Activated CD4-positive, alpha-beta T cell treated with anti-CD3 and anti-CD28 coated beads for 36 hours (primary cell): Measurements from ENCODE around the gene MLPH. TPM values are rescaled to one million over a fixed set of nuclear protein-coding genes. Genes with fewer than 3 reads are reported as not detected.

Source experiments
- ATAC-seq: fragments of 200-7000 bp; cut with Tn5 transposase; one replicate; pipeline ENCODE4 v1.10.0; 2021; ENCODE audit warnings: mild to moderate bottlenecking, moderate library complexity
- CTCF ChIA-PET: fragments of 350-600 bp; sonication (Branson Sonifier 250); formaldehyde crosslinking; loops from one replicate; lab custom pipeline; 2021; ENCODE audit warnings: antibody characterized with exemption; lab: Charles Lee
- POLR2A ChIA-PET: fragments of 350-600 bp; sonication (Branson Sonifier 250); formaldehyde crosslinking; loops from one replicate; lab custom pipeline; 2021; ENCODE audit warnings: antibody characterized with exemption, inconsistent platforms; lab: Charles Lee
- DNase-seq: peaks from one replicate; pipeline ENCODE4 v3.0.0-alpha.2; 2020
- H3K27ac Mint-ChIP-seq: one replicate; pipeline ENCODE4 v1.8.0; 2021; ENCODE audit warnings: mixed read lengths
- H3K27me3 Mint-ChIP-seq: one replicate; pipeline ENCODE4 v1.8.0; 2021; ENCODE audit warnings: mixed read lengths
- H3K36me3 Mint-ChIP-seq: one replicate; pipeline ENCODE4 v1.8.0; 2021; ENCODE audit warnings: low read depth, mixed read lengths
- H3K4me1 Mint-ChIP-seq: one replicate; pipeline ENCODE4 v1.8.0; 2021; ENCODE audit warnings: mixed read lengths
- H3K4me3 Mint-ChIP-seq: one replicate; pipeline ENCODE4 v1.8.0; 2021; ENCODE audit warnings: mild to moderate bottlenecking, moderate library complexity, mixed read lengths
- H3K9me3 Mint-ChIP-seq: one replicate; pipeline ENCODE4 v1.8.0; 2021; ENCODE audit warnings: low read depth, mixed read lengths
- intact Hi-C, 2 experiments: fragments of 100-400 bp; cut with DNase I in 1 of 2; cut with micrococcal nuclease in 1 of 2; formaldehyde crosslinking; loops; one replicate each; pipeline versions ENCODE4 v1.14.2 to v1.15.1; 2022 to 2024; cut with DNase I, micrococcal nuclease
- total RNA-seq, 2 experiments: library from RNA; stranded (reverse); gene quantifications; one replicate each; pipeline ENCODE4 v1.2.3, GENCODE V29; 2021

The MLPH gene
- total RNA-seq, 2 experiments from 2014 or later = 0.82 to 1.2 TPM

GRCh38 chr2:237471438-237472186, 15.4 kb upstream of the MLPH start:
- Mint-ChIP-seq H3K36me3 (no peaks in the 10 kb centered on the region), H3K9me3 (no peaks in the 10 kb centered on the region), H3K27me3 (peaks cover 7% of the 10 kb centered on the region), H3K27ac (no peak overlapping the region), H3K4me3 (no peak overlapping the region), H3K4me1 (peaks cover 21% of the 10 kb centered on the region)
- ChIA-PET CTCF (interaction anchor here (0.6 to 5.4 kb wide), 16 partner anchors 10 to 852 kb away, joined by 3 to 62 read pairs (median 4); no protein-coding TSS in a partner anchor), POLR2A (no interaction called here)
- ATAC-seq (peak; percentile 45), DNase-seq (peak; percentile 68)
- intact Hi-C loops = no loop called here

DNA sequence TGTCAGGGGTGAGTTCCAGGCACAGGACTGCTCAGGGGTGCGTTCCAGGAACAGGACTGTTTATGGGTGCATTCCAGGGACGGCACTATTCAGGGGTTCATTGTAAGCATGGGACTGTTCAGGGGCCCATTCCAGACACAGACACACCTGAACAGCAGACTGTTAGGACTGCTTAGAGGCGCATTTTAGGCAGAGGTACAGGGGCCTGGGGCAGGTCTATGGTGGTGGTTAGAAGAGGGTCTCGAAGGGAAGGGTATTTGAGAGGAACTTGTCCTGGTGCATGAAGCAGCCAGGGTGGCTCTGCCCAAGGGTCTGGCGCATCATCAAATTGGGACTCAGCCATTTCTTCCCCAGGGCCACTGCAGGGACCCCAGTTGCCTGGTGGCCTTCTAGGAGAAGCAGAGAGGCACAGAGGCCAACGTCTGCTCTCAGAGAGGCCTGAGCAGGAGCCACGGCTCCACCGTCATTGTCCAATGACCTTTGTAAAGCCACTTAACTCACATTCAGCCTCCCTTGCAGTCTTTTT, 14.8 kb upstream of the MLPH start:
- H3K27ac Mint-ChIP-seq = no peak overlapping the region
- DNase-seq (no peak), ATAC-seq (no peak)
- H3K4me3 Mint-ChIP-seq = no peak overlapping the region
- H3K27me3 Mint-ChIP-seq = peaks cover 11% of the 10 kb centered on the region
- no peaks in the 10 kb centered on the region for H3K36me3 Mint-ChIP-seq
- intact Hi-C loops = no loop called here
- POLR2A ChIA-PET = no interaction called here
- peaks cover 21% of the 10 kb centered on the region for H3K4me1 Mint-ChIP-seq
- CTCF ChIA-PET = interaction anchor here (0.7 to 5.4 kb wide), 8 partner anchors 10 to 344 kb away, joined by 3 to 62 read pairs (median 4); no protein-coding TSS in a partner anchor
- no peaks in the 10 kb centered on the region for H3K9me3 Mint-ChIP-seq

DNA sequence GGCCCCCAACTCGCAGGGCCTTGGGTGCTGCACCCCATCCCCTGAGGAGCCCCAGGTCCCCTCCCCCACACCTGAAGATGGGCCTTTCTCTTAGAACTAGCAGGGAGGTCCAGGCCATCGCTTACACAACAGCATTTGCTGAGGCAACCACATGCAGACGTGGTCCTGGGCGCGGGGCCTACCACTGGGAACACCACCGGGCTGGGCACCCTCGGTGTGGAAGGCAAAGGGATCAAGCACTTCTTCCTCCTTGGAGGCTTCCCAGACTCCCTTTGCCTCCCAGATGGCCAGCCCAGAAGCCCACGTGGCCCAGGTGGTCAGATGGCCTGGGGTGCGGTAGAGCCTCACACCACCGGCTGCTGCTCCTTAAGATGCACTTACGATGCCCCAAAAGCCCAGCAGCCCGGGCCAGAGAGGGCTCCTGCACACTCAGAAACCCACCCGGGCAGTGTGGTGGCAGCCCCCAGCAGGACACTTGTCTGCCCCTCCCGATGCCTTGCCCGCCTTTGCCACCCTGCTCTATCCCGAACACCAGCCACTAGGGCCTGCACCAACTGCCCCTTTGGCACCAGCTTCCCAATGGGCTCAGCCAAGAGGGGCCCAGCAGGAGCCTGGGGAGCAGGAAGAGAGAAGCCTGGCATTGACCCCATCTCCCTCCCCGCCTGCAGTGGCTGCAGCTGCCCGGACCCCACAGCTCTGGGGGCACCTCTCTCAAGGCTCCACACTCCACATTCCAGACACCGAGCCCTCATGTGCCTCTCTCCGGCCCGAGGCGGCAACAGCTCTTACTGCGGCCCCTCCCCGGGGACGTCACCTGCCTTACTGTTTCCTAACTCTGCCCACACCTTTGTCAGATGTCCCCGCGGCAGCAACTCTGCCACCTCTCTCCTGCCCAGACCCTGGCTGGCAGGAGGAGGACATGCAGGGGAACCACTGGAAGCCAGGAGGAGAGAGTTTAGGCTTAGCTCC, 13.9 kb upstream of the MLPH start:
- no peaks in the 10 kb centered on the region for H3K9me3 Mint-ChIP-seq
- H3K27me3 Mint-ChIP-seq = peaks cover 15% of the 10 kb centered on the region
- peaks cover 21% of the 10 kb centered on the region for H3K4me1 Mint-ChIP-seq
- peak overlapping the region; percentile 73 for H3K4me3 Mint-ChIP-seq
- no peaks in the 10 kb centered on the region for H3K36me3 Mint-ChIP-seq
- POLR2A ChIA-PET = interaction anchor here (1.1 to 2.4 kb wide), 2 partner anchors 32 to 227 kb away, joined by 3 to 19 read pairs; no protein-coding TSS in a partner anchor
- CTCF ChIA-PET = interaction anchor here (0.8 to 5.5 kb wide), 5 partner anchors 39 to 99 kb away, joined by 3 to 89 read pairs (median 4); no protein-coding TSS in a partner anchor
- ATAC-seq (no peak), DNase-seq (no peak)
- intact Hi-C loops = no loop called here
- H3K27ac Mint-ChIP-seq = no peak overlapping the region

DNA sequence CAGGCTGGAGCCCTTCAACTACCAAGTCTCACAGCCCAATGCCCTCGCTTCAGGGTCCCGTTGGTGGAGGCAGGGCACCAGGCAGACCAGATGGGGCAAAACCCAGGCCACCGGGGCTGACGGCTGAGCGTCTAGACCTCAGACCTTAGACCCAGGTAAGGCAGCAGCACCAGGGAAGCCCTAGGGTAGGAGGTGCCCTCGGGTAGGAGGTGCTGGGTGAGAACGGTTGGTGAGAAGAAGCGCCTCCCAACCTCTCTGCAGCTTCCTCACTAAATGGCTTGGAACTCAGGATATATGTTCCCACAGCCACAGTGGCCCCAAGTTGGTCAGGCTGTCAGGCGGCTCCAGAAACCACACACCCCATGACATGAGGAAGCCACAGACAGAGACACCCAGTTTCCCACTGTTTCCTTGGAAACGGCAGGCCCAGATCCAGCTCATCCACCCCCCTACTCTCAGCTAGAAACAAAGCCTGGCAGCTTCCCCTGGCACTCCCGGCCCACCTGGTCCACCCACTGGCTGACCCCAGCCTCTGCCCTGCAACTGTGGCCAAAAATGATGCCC, 13.1 kb upstream of the MLPH start:
- POLR2A ChIA-PET = interaction anchor here (1.1 to 2.4 kb wide), 2 partner anchors 33 to 227 kb away, joined by 3 to 19 read pairs; no protein-coding TSS in a partner anchor
- H3K27ac Mint-ChIP-seq = peak overlapping the region; percentile 14
- peaks cover 15% of the 10 kb centered on the region for H3K27me3 Mint-ChIP-seq
- CTCF ChIA-PET = interaction anchor here (0.8 to 5.5 kb wide), 7 partner anchors 39 to 98 kb away, joined by 3 to 89 read pairs (median 4); no protein-coding TSS in a partner anchor
- peaks cover 21% of the 10 kb centered on the region for H3K4me1 Mint-ChIP-seq
- no peaks in the 10 kb centered on the region for H3K36me3 Mint-ChIP-seq
- peak overlapping the region; percentile 73 for H3K4me3 Mint-ChIP-seq
- DNase-seq (no peak), ATAC-seq (no peak)
- no peaks in the 10 kb centered on the region for H3K9me3 Mint-ChIP-seq
- intact Hi-C loops = loop anchor here (2.0 kb wide), 1 partner anchor 45 kb away; no protein-coding TSS in a partner anchor

DNA sequence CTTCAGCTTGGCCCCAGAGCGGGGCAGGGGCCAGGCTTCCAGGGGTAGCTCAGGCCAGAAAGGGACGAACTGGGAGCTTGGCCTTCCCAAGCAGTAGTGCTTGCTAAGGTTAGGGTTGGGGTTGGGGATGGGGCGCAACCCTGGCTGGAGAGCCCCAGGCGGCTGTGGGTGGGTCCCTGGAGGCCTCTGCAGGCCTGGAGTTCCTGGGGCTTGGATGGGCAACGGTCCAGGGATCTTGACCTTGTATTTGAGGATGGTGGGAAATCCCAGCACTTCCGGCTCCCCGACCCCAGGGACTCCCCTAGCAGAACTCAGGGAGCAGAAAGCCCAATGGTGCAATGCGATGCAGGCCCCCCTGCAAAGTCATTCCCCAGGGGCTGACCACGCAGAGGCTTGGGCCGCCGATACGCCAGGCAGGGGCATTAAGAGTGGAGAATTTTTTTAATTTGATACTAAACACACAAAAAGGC, 12.6 kb upstream of the MLPH start:
- intact Hi-C loops = loop anchor here (2.0 kb wide), 1 partner anchor 46 kb away; no protein-coding TSS in a partner anchor
- POLR2A ChIA-PET = interaction anchor here (1.6 to 2.4 kb wide), 2 partner anchors 33 to 53 kb away, joined by 4 to 19 read pairs; no protein-coding TSS in a partner anchor
- H3K27me3 Mint-ChIP-seq = peaks cover 15% of the 10 kb centered on the region
- DNase-seq (no peak), ATAC-seq (no peak)
- CTCF ChIA-PET = interaction anchor here (0.9 to 5.5 kb wide), 8 partner anchors 38 to 388 kb away, joined by 3 to 89 read pairs (median 4); no protein-coding TSS in a partner anchor
- H3K4me1 Mint-ChIP-seq = peaks cover 21% of the 10 kb centered on the region
- no peaks in the 10 kb centered on the region for H3K9me3 Mint-ChIP-seq
- peak overlapping the region; percentile 73 for H3K4me3 Mint-ChIP-seq
- H3K36me3 Mint-ChIP-seq = no peaks in the 10 kb centered on the region
- H3K27ac Mint-ChIP-seq = peak overlapping the region; percentile 89

DNA sequence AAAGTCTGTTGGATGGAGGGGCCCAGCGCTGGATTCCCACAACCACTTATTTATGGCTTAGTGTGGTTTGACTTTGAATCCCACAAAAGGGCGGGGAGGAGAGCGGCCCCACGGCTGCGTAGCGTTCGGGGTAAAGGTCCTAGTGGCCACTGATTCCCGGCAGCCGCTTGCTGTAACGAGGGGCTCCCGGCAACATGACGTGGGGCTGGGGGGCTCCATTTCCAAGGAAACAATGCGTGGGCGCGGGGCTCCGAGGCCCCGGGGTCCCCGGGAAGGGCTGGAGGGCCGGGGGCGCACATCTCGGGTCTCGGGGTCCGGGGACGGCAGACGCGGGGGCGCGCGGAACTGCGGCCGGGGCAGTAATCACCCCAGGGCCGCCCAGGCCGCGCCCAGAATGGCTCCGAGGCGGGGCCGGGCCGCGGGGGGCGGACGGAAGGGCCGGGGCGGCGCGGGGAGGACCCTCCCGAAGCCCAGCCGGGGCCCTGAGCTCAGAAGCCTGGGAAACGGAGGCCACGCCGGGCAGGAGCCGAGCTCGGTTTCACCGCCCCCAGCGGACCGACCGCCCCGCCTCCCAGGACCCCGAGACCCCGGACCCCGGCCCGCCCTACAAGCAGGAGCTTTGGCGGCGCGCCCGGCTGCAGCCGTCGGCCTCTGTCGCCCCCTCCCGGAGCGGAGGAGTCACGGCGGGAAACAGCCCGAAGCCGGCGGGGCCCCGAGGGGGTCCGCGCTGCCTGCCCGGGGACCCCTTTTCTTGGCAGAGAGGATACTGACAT, 11.9 kb upstream of the MLPH start:
- H3K27ac Mint-ChIP-seq = peak overlapping the region; percentile 89
- ChIA-PET CTCF (interaction anchor here (0.6 to 5.5 kb wide), 18 partner anchors 10 to 388 kb away, joined by 3 to 89 read pairs (median 4); no protein-coding TSS in a partner anchor), POLR2A (interaction anchor here (0.6 to 2.4 kb wide), 4 partner anchors 34 to 54 kb away, joined by 3 to 19 read pairs (median 4); no protein-coding TSS in a partner anchor)
- peak; percentile 72 for ATAC-seq
- no peaks in the 10 kb centered on the region for H3K36me3 Mint-ChIP-seq
- H3K27me3 Mint-ChIP-seq = peaks cover 15% of the 10 kb centered on the region
- DNase-seq = peak; percentile 86
- H3K9me3 Mint-ChIP-seq = no peaks in the 10 kb centered on the region
- peak overlapping the region; percentile 73 for H3K4me3 Mint-ChIP-seq
- intact Hi-C loops = loop anchor here (1.0 to 5.0 kb wide), 5 partner anchors 34 to 388 kb away; partner anchors contain the start of gene COPS8 (in 1 of the 2)
- H3K4me1 Mint-ChIP-seq = peaks cover 21% of the 10 kb centered on the region

GRCh38 chr2:237475704-237476141, 11.3 kb upstream of the MLPH start:
- intact Hi-C loops = loop anchor here (1.0 to 5.0 kb wide), 5 partner anchors 34 to 388 kb away; partner anchors contain the start of gene COPS8 (in 1 of the 2)
- Mint-ChIP-seq H3K27ac (peak overlapping the region; percentile 39), H3K4me3 (peak overlapping the region; percentile 63), H3K27me3 (peaks cover 15% of the 10 kb centered on the region), H3K9me3 (no peaks in the 10 kb centered on the region), H3K4me1 (peaks cover 21% of the 10 kb centered on the region), H3K36me3 (no peaks in the 10 kb centered on the region)
- ATAC-seq = peak; percentile 87
- CTCF ChIA-PET = interaction anchor here (0.6 to 5.5 kb wide), 20 partner anchors 10 to 353 kb away, joined by 3 to 89 read pairs (median 4); partner anchors contain the start of gene MLPH
- POLR2A ChIA-PET = interaction anchor here (0.6 to 2.4 kb wide), 4 partner anchors 34 to 54 kb away, joined by 3 to 19 read pairs (median 4); no protein-coding TSS in a partner anchor
- DNase-seq = peak; percentile 78

GRCh38 chr2:237478095-237478494, 9.0 kb upstream of the MLPH start:
- Mint-ChIP-seq H3K9me3 (no peaks in the 10 kb centered on the region), H3K27ac (no peak overlapping the region), H3K4me1 (peaks cover 15% of the 10 kb centered on the region), H3K36me3 (no peaks in the 10 kb centered on the region), H3K27me3 (peaks cover 23% of the 10 kb centered on the region), H3K4me3 (no peak overlapping the region)
- CTCF ChIA-PET = interaction anchor here (1.0 to 5.5 kb wide), 4 partner anchors 36 to 94 kb away, joined by 3 to 89 read pairs (median 4); no protein-coding TSS in a partner anchor
- ATAC-seq = no peak
- intact Hi-C loops = loop anchor here in 1 of 2 experiments (5.0 kb wide), 1 partner anchor 391 kb away; the partner anchor contains the start of gene COPS8
- POLR2A ChIA-PET = no interaction called here
- DNase-seq = no peak

DNA sequence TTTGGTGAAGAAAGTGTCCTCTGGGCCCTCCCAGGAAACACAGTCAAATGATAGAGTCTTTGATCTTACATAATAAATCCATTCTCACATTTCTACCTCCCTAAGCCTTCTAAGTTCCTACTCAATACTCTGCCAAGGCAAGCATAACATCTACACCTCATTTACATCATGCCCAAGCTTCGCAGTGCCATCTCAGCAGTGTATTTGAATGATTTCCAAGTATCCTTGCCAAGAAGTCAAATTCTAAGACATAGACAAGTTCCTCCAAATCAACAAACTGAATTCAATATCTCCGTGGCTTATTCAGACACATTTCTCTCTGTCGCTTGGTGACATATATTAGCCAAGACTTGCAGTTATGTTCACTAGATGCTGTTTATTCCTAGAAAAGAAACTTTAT, 8.1 kb upstream of the MLPH start:
- CTCF ChIA-PET = no interaction called here
- no peak for ATAC-seq
- no peaks in the 10 kb centered on the region for H3K36me3 Mint-ChIP-seq
- no peak overlapping the region for H3K4me3 Mint-ChIP-seq
- H3K27ac Mint-ChIP-seq = no peak overlapping the region
- DNase-seq = no peak
- H3K4me1 Mint-ChIP-seq = peaks cover 14% of the 10 kb centered on the region
- intact Hi-C loops = loop anchor here in 1 of 2 experiments (5.0 kb wide), 1 partner anchor 392 kb away; the partner anchor contains the start of gene COPS8
- H3K27me3 Mint-ChIP-seq = peaks cover 23% of the 10 kb centered on the region
- H3K9me3 Mint-ChIP-seq = no peaks in the 10 kb centered on the region
- POLR2A ChIA-PET = no interaction called here
